Heart left ventricle (tissue), 16 donors: ENCODE measurements around the gene ZMIZ1. TPM values are rescaled to one million over a fixed set of nuclear protein-coding genes. Genes with fewer than 3 reads are reported as not detected.
A peak's percentile ranks its signal among the peaks of the same experiment; 100 is the strongest.

Experiments used
- ATAC-seq, 4 donors: fragments of 200-7000 bp; cut with Tn5 transposase; one replicate each; pipeline ENCODE4 v1.9.1; 2020 to 2022; ENCODE audit warnings: moderate library complexity in 4 of 4, mild to moderate bottlenecking in 3 of 4, moderate number of reproducible peaks in 1 of 4
- DNase-seq, 5 donors: peaks; one replicate each; pipeline ENCODE4 v3.0.0-alpha.2; 2020
- H3K27ac ChIP-seq, 12 donors: fragments of 200-600 bp; sonication (generic) in 4 of 12; one replicate each; pipeline versions ENCODE4 v1.5.0 to v1.8.0; 2016 to 2022; ENCODE audit warnings: mild to moderate bottlenecking in 2 of 12
- H3K27me3 ChIP-seq, 9 donors: fragments of 200-600 bp; sonication (generic) in 2 of 9; one replicate each; pipeline versions ENCODE4 v1.5.1 to v1.8.0; 2016 to 2022; ENCODE audit warnings: mild to moderate bottlenecking in 3 of 9
- H3K36me3 ChIP-seq, 9 donors: fragments of 200-600 bp; sonication (generic) in 2 of 9; one replicate each; pipeline versions ENCODE4 v1.5.0 to v1.8.0; 2018 to 2022; ENCODE audit warnings: mild to moderate bottlenecking in 2 of 9
- H3K4me1 ChIP-seq, 12 donors: fragments of 200-600 bp; sonication (generic) in 4 of 12; one replicate each; pipeline versions ENCODE4 v1.5.0 to v1.8.0; 2016 to 2022; ENCODE audit warnings: mild to moderate bottlenecking in 3 of 12
- H3K4me3 ChIP-seq, 12 donors: fragments of 200-600 bp; sonication (generic) in 4 of 12; one replicate each; pipeline versions ENCODE4 v1.5.0 to v1.8.0; 2017 to 2022; ENCODE audit warnings: mild to moderate bottlenecking in 9 of 12, moderate library complexity in 4 of 12
- H3K9me3 ChIP-seq, 12 donors: fragments of 200-600 bp; sonication (generic) in 4 of 12; one replicate each; pipeline versions ENCODE4 v1.5.0 to v1.8.0; 2016 to 2022; ENCODE audit warnings: mild to moderate bottlenecking in 1 of 12
- POLR2A ChIP-seq, 2 donors: fragments of 450-650 bp; IDR thresholded peaks; one replicate each; pipeline ENCODE4 v1.6.1; 2017; ENCODE audit warnings: antibody characterized with exemption in 2 of 2, mild to moderate bottlenecking in 2 of 2, moderate library complexity in 2 of 2
- WGBS, 4 donors: extraction: QIAGEN DNeasy Blood & Tissue Kit in 2 of 4; methylation state at CpG; one replicate each; pipeline versions ENCODE4 v1.1.5 to v1.1.7; 2013 to 2018; 5-methylcytosine and 5-hydroxymethylcytosine counted together
- intact Hi-C, 10 donors: fragments of 100-400 bp; cut with DNase I; formaldehyde crosslinking; loops; one replicate each; pipeline versions ENCODE4 v1.11.1 to v1.14.2; 2022
- polyA plus RNA-seq, 2 donors: library from polyadenylated mRNA; stranded (reverse); fragments of 200-250 nt; gene quantifications; one replicate each; pipeline ENCODE4 v1.2.3, GENCODE V29; 2013
- total RNA-seq, 9 donors: library from RNA; depleted of rRNA in 2 of 9; stranded (reverse); fragments of >200 nt in 2 of 9; fragmentation: NEBNext Ultra II Directional in 3 of 9; extraction: Animal tissue kit (Norgen Biotek cat#: 25700) in 3 of 9; gene quantifications; one replicate each; pipeline versions ENCODE4 v1.1.0 to v1.2.4, GENCODE V29; 2016 to 2023
- TF ChIP-seq, protein P1 (sequence below), 12 donors: fragments of 200-600 bp; sonication (generic) in 4 of 12; IDR thresholded peaks; one replicate each; pipeline versions ENCODE4 v1.5.0 to v1.8.0; 2018 to 2022; ENCODE audit warnings: antibody characterized with exemption in 12 of 12, mild to moderate bottlenecking in 5 of 12
- donor health status: ischemic (EF 13 %, LVEDD 7.1; RV severe dilation, severe dysfunction).
- donor health status: healthy with polysubstance abuse.
- donor health status: DM: no; HTN: yes; CAD: no.
- donor health status: DM: no; HTN: no; CAD: no.
- donor health status: ischemic (EF 25% LVEDD 6.9; RV normal size, moderate dysfunction).
- donor health status: ischemic (EF 25% LVEDD 5.7; RV mildly dilated, moderate dysfunction).
- donor health status: healthy.
- donor health status: DM: yes; HTN: yes; CAD: no.
- donor health status: ischemic (EF 35%, LVEDD 5.7; RV mildly dilated, moderate dysfunction).
- donor health status: nonischemic (EF 11% LVEDD 7.7; RV severe dilation, severe dysfunction).
- donor health status: DM: yes; HTN: yes; CAD: no.
- donor health status: PGD.
- donor health status: ischemic (EF 29% LVEDD 5.4; RV normal size, mild dysfunction).
- donor health status: nonischemic (EF 23%, LVEDD 6.1; RV moderate dilation, normal function).

Gene ZMIZ1
- total and polyA plus RNA-seq, 11 donors, result 19.7 to 75.4 (median 49.2) TPM

DNA sequence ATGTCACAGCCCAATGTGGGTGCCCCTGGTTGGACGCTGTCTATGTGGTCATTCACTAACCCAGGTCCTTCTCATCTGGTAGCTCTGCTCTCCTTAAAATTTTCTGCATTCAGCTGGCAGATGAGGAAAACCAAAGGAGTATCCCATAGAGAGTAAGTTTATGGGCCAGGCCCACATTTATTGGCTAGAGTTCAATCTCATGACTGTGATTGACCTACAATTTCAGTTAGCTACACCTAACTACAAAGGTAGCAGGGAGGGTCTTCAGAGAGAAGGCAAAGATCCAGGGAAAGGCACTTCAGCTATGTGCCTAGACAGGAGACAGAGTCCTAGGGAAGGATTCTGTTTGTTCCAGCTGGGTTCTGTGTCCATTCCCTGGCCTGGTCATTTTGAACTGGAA lies 254.8 kb downstream of the ZMIZ1 start:
- TF ChIP-seq POLR2A (IDR thresholded peaks at IDR 0.05), result no peak
- TF ChIP-seq, protein P1, sequence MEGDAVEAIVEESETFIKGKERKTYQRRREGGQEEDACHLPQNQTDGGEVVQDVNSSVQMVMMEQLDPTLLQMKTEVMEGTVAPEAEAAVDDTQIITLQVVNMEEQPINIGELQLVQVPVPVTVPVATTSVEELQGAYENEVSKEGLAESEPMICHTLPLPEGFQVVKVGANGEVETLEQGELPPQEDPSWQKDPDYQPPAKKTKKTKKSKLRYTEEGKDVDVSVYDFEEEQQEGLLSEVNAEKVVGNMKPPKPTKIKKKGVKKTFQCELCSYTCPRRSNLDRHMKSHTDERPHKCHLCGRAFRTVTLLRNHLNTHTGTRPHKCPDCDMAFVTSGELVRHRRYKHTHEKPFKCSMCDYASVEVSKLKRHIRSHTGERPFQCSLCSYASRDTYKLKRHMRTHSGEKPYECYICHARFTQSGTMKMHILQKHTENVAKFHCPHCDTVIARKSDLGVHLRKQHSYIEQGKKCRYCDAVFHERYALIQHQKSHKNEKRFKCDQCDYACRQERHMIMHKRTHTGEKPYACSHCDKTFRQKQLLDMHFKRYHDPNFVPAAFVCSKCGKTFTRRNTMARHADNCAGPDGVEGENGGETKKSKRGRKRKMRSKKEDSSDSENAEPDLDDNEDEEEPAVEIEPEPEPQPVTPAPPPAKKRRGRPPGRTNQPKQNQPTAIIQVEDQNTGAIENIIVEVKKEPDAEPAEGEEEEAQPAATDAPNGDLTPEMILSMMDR (IDR thresholded peaks at IDR 0.05), result no peak
- peaks cover 0 to 57% (median 0%) of the 10 kb centered on the region in 12 donors for H3K4me1 ChIP-seq
- WGBS, 4 donors, result 91 to 95% (median 92%) methylated on average over 1 of the region's 1 CpG
- H3K27ac ChIP-seq, result peak overlapping the region in 1 of 12 donors; percentile 63
- intact Hi-C loops, result no loop called here
- DNase-seq (no peak), ATAC-seq (no peak)
- H3K9me3 ChIP-seq, result peaks cover 0 to 4% (median 0%) of the 10 kb centered on the region in 12 donors
- no peaks in the 10 kb centered on the region for H3K36me3 ChIP-seq
- H3K27me3 ChIP-seq, result no peaks in the 10 kb centered on the region
- no peak overlapping the region for H3K4me3 ChIP-seq

DNA sequence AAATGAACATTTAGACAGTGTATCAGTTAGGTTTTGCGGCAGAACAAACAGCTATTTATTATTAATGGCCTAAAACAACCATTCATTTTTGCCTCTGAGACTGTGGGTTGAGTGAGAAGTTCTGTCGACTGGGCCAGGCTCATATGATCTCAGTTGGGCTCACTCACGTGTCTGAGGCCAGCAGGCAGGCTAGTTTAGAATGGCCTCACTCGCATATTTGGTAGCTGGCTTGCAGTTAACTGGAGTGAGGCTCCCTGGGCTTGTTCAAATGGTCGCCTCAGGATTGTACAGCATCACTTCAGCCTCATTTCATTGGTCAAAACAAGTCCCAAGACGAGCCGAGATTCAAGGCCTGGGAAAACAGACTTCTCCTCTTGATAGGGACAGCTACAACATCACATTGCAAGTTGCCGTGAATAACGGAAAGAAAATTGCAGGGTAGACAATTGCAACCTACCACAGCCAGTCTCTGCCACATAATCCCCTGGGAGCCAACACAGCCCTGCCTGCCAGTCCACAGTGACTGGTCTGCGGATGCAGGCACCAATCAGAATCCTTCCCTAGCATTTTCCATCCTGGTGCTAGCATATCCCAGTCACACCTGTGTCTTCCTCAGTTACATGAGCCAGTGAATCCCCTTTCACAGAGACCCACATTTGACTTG lies 255.4 kb downstream of the ZMIZ1 start:
- Histone ChIP-seq H3K27me3 (no peaks in the 10 kb centered on the region), H3K9me3 (peaks cover 0 to under 1% (median 0%) of the 10 kb centered on the region in 12 donors), H3K27ac (peak overlapping the region in 1 of 12 donors; percentile 63), H3K4me3 (no peak overlapping the region), H3K4me1 (peaks cover 0 to 52% (median 0%) of the 10 kb centered on the region in 12 donors), H3K36me3 (no peaks in the 10 kb centered on the region)
- peak in 1 of 5 donors; percentile 7 for DNase-seq
- WGBS, 4 donors, result 84 to 87% (median 85%) methylated on average over 10 of the region's 10 CpGs
- no peak for TF ChIP-seq POLR2A (IDR thresholded peaks at IDR 0.05)
- TF ChIP-seq, protein P1 (IDR thresholded peaks at IDR 0.05), result no peak
- intact Hi-C loops, result no loop called here
- no peak for ATAC-seq

DNA sequence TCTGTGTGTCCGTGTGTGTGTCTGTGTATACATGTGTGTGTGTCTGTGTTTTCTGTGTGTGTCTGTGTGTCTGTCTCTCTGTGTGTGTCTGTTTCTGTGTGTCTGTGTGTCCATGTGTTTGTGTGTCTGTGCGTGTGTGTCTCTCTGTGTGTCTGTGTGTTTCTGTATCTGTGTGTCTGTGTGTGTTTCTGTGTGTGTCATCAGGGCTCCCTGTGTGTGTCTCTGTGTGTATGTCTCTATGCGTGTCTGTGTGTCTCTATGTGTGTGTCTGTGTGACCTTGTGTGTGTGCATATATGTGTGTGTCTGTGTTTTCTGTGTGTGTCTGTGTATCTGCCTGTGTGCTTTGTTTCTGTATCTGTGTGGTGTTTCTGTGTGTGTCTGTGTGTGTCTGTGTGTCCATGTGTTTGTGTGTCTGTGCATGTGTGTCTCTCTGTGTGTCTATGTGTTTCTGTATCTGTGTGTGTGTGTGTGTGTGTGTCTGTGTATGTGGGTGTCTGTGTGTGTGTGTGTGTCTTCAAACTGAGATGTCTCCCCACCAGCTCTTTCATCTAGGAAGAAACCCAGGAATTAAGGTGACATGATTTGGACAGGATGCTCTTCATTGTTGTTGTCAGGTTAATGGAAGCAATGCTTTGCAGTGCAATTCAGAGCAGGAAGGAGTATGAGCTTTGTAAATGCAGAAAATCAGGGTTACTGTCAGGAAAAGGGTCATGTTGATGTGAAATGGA lies 257.8 kb downstream of the ZMIZ1 start:
- Histone ChIP-seq H3K36me3 (no peaks in the 10 kb centered on the region), H3K4me1 (peaks cover 0 to 32% (median 0%) of the 10 kb centered on the region in 12 donors), H3K27ac (no peak overlapping the region), H3K4me3 (no peak overlapping the region), H3K9me3 (no peaks in the 10 kb centered on the region), H3K27me3 (no peaks in the 10 kb centered on the region)
- intact Hi-C loops, result no loop called here
- ATAC-seq, result no peak
- DNase-seq, result no peak
- WGBS, 4 donors, result 89 to 96% (median 94%) methylated on average over 3 of the region's 3 CpGs
- no peak for TF ChIP-seq POLR2A (IDR thresholded peaks at IDR 0.05)
- TF ChIP-seq, protein P1 (IDR thresholded peaks at IDR 0.05), result no peak

DNA sequence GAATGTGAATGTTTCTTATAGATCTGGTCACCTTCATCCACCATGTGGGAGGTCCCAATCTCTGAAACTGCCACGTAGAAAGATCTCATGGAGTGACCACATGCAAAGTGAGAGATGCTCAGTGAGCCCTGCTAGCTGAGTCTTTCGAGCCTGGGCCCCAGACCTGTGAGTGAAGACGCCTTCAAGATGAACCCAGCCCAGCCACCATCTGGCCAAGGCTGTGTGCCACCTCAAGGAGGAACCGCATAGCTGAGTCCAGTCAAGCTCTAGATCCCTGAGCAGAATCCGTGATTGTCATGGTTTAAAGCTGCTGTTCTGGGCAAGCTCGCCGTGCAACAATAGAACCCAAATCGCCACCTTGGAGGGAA lies 258.3 kb downstream of the ZMIZ1 start:
- intact Hi-C loops, result no loop called here
- 94 to 97% (median 95%) methylated on average over 6 to 8 of the region's 8 CpGs for WGBS, 4 donors

More for the DNA sequence above, 258.3 kb downstream of the ZMIZ1 start:
- no peaks in the 10 kb centered on the region for H3K27me3 ChIP-seq
- no peak overlapping the region for H3K27ac ChIP-seq
- H3K36me3 ChIP-seq, result no peaks in the 10 kb centered on the region
- H3K4me1 ChIP-seq, result peaks cover 0 to 32% (median 0%) of the 10 kb centered on the region in 12 donors
- no peaks in the 10 kb centered on the region for H3K9me3 ChIP-seq
- DNase-seq (peak in 1 of 5 donors; percentile 9), ATAC-seq (no peak)
- TF ChIP-seq POLR2A (IDR thresholded peaks at IDR 0.05), result no peak
- TF ChIP-seq, protein P1 (IDR thresholded peaks at IDR 0.05), result no peak
- H3K4me3 ChIP-seq, result no peak overlapping the region
